GM18526 (cell line): Measurements from ENCODE around the gene DNAJC5.

ENCODE experiments used
- POLR2A ChIP-seq: IDR thresholded peaks from 3 replicates; pipeline ENCODE4 v1.6.1; 2011; ENCODE audit not compliant: insufficient read length; ENCODE audit errors: extremely low read depth

The DNAJC5 gene

DNA sequence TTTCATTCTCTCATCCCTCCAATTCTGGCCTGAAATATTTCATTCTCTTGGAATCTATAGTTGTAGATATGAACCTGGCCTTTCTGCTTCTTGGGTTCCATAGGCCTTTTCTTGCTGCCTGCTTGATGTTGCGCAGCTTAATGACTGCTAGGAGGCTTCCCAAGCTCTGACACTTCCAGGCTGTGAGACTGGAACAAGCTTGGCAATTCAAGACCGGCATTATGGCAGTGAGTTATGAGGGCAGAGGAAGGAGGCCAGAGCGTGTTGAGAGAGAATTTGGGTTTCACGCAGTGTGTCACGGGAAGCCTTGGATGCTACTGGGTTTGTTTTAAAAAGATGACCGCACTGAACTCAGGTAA, 948 bp upstream of the DNAJC5 start:
- no peak for TF ChIP-seq POLR2A

DNA sequence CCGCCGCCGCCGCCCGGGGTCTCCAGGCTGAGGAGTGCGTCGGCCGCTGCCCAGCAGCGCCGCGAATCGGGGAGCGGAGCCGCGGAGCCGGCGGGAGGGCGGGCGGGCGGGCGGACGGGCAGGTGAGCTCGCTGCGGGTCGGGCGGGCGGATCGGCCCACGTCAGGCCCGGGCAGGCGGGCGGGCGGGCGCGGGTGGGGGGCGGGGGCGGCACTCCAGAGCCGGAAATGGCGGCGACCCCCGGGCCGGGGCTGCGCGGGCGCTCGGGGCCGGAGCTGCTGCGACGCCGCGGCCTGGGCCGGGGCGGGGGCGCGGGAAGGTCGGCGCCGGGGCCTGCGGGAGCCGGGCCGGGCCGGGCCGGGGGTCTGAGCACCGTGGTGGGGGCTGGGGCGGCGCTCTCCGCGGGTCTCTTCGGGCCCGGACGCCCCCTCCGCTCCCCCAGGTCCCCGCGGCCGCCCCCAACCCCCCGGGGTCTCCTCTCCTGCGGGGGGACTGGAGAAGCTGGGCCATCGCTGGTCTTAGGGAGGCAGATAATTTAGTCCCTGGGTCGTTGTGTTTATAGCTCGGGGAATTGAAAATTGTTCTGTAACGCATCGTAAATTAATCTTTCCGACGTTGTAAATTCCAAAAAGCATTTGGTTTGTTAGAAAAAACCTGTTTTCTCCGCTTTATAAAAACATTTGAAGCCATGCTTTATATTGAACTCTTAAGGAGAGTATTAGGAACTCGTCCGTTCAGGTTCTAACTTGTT, 451 bp downstream of the DNAJC5 start:
- TF ChIP-seq POLR2A, result no peak

DNA sequence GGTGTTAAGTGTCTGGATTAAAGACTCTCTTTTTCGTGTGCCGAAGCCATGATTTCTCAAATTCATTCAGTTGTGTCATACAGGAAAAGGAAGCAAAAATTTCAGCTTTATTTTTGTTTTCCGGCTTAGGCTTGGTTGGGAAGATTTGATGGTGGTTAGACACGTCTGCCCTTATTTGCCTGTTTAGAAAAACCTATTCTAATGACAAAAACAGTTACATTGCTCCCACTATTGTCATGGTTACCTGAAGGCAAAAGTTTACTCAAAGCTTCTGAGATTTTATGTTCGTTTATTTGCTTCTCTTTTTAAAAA, 982 bp downstream of the DNAJC5 start:
- TF ChIP-seq POLR2A, result no peak

DNA sequence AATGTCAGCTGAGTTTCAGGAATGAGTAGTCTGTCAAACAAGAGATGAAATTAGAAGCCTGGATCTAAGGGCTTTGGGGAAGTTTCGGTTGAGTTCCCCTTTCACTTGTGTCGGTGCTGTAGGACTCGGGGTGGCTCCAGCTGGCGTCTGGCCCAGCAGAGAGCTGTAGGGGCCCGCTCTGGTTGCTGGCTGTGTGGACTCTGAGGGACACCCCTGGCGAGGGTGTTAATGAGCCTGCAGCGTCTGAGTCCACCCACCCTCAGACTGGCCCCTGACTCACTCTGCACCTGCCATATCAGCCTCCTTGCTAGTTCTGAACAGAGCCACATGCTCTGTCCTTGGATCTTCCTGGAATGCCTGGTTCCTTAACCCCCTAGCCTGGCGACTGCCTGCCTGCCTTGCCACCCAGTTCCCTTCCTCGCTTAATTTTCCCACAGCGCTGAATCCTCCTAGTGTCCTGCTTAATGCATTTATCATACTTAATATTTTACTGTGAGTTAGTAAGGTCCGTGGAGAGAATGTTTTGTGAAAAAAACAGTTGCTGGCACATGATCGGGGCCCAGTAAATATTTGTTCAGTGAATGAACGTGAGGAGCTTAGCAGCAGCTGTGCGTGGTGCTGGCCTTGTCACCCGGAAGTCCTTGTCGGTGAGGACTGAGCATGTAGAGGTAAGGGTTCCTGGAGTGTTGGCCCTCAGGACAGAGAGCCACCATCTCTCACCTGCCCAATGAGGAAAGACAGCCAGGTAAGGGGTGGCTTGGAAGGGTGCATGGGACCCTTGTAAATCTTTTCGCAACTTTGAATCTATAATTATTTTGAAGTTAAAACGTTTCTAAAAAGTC, 1.6 kb downstream of the DNAJC5 start:
- TF ChIP-seq POLR2A, result no peak

DNA sequence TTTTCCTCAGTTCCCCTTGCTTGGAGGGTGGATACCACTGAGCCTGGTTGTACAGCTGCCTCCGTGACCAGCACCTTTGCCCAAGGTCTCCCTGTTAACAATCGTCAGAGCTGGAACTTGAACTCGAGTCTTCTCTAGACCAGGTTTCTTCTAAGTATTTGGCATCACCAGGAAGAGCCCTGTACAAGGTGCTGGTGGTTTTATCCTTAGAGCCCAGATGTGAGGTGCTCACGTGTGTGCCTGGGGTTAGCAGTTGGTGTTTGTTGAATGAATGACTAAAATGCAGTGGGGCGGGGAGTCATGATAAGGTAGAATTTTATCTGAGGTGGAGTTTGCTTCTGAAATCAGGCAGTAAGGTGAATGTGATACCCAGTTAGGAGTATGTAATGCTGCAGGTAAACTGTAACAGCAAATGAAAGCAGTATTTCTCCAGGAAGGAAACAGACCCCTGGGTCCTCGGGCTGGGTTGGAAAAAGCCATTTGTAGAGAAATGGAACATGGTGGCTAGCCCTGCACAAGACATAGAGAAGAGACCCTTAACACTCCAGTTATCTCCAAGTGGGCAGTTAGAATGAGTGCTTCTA, 3.1 kb downstream of the DNAJC5 start:
- no peak for TF ChIP-seq POLR2A

DNA sequence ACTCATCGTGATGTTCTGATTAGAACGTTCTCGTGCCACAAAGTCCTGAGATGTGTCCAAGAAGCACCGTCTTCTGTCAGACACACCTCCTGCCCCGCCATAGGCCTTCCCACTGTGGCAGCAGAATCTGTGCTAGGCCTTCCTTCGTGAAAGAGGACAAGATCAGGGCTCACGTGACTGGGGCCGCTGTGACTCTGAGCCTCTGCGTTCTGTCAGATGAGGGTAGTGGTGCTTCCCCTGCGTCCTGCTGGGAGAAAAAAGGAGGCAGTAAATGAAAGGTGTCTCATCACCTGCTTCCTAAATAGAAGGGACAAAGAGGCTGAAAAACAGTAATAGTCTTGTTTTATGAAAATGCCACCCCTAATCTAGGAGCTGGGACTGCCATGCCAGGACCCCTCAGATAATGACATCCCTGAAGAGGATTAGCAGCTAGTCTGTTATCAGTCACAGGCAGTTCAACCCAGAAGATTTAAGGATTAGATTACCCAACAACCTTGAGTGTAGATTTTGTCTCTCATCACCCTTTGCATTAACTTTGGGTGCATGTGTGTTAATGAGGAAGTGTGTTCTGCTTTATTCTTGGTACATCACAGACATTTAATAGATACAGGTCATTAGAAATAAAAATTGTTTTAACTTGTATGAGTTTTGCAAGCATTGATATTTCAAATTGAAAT, 4.1 kb downstream of the DNAJC5 start:
- TF ChIP-seq POLR2A, result no peak

DNA sequence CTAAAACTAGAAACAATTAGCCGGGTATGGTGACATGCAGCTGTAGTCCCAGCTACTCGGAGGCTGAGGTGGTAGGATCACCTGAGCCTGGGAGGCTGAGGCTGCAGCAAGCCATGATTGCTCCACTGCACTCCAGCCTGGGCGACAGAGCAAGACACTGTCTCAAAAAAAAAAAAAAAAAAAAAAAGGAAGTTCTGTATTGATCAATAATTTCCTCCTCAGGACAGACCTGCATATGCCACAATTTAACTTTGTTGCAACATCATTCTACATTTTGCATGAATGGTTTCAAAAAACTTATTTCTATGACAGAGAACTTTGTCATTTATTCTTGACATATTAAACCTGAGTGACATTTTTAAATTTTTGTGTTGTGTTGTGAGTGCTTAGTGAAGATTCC, 5.5 kb downstream of the DNAJC5 start:
- TF ChIP-seq POLR2A, result no peak

DNA sequence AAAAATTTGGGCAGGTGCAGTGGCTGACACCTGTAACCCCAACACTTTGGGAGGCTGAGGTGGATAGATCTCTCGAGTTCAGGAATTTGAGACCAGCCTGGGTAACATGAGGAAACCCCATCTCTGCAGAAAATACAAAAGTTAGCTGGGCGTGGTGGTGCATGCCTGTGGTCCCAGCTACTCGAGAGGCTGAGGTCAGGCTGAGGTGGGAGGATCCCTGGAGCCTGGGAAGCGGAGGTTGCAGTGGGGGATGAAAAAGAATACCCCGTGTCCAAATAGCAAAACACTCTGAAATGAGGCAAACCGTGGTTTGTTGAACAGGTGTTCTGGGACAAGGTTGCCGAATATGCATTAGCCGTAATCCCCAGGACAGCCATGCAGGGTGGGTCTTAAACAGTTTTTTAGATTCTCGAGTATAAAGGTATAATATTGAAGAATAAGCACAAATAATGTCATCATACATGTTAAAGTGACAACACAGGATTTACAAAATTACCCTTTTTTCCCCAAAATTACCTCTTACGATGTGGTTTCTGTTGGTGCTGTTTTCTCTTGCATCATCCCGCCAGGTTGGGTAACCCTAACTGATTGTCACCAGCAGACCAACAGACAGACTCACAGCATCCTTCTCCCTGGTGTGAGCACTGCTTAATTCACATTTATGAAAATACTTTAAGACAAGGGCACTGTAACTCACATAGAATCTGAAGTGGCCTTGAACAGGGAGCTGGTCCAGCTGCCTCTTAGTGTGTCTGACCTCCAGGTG, 9.1 kb downstream of the DNAJC5 start:
- TF ChIP-seq POLR2A, result no peak

DNA sequence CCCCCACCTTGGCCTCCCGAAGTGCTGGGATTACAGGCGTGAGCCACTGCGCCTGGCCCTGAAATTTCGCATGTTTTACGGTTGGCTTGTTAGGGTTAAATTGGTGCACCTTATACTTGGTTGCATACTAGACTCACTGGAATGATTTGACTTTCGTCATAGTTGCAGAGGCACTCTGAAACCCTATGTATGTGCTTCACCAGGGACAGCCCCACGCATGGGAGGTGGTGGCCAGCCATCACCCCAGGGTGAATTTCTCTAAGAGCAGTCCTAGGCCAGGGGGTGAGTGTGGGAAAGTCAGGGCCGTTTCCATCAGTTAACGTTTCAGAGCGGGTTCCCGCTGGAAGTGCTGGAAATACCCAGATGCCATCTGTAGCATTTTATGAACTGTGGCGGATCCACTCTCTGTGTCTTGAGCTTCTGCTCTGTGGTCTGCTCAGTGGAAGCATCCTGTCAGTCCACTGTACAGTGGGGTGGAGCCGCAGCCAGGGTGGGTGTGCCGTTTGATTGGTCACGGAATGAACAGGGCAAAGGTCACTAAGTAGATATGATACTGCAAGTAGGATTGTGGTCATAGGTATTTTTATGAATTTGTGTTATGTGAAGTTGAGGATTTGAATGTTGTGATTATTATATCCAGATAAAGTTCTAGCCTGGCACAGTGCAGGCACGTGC, 13.2 kb downstream of the DNAJC5 start:
- no peak for TF ChIP-seq POLR2A

DNA sequence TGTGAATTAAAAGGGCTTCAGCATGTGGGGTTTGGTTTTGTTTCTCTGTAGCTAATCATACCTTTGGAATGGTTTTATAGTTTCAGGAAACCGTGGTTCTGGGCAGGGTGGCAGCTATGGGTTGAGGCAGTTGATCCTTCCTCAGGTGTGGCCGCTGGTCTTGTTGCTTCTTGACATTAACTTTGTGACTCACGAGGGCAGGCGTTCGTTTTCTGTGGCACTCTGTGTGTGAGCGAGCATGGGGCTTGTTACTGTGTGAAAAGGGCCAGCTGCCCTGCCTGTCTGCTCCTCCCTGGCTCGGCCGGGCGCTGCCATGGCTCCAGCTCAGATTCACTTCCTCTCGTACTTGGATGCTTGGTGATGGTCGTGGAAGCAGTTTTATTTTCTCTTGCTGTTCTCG, 16.2 kb downstream of the DNAJC5 start:
- TF ChIP-seq POLR2A, result no peak

DNA sequence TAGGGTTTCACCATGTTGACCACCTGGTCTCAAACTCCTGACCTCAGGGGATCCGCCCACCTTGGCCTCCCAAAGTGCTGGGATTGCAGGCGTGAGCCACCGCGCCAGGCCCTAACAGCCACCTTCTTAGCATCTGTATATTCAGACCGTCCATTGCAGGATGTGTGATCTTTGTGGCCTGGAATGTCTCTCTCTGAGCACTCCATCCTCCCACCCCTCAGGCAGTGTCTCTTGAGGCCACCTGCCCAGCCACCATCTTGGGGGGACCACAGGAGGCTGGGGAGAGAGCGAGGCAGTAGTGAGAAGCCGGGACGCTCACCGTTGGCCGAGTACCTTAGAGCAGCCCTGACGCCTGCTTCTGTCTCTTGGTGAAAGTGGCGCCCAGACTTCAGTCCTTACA, 18.8 kb downstream of the DNAJC5 start:
- no peak for TF ChIP-seq POLR2A

DNA sequence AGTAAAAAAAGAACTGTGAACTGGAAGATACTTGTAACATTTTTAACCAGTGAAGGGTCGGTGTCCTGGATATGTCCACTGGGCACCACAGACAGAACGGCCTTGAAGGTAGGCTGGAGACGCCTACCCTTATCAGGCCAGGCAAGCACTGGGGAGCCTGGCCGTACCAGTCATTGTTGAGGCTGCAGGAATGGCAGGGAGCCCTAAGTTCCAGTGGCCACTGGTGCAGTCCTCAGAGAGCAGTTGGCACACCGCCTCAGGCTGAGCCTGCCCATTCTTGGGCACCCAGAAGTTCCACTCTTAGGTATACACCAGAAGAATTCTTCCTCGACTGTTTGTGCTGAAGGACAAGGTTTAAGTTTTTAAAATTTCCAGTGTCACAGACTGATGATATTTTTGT, 20.5 kb downstream of the DNAJC5 start:
- no peak for TF ChIP-seq POLR2A

DNA sequence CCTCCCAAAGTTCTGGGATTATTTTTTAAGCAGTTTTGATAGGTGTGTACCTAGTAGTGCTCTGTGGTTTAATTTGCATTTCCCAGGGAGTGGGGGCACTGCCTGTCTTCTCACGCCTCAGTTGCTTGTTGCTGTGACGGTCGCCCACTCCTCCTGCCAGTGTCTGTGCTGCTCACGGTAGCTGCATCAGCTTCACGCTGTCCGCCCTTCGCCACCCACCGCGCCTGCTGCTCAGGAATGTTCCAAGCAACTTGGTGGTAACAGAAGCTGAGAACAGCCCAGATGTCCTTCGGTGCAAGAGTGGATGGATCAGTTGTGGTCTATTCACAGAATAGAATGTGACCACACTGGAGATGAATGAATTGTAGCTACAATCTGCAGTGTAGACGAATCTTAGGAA, 22.9 kb downstream of the DNAJC5 start:
- TF ChIP-seq POLR2A, result no peak

DNA sequence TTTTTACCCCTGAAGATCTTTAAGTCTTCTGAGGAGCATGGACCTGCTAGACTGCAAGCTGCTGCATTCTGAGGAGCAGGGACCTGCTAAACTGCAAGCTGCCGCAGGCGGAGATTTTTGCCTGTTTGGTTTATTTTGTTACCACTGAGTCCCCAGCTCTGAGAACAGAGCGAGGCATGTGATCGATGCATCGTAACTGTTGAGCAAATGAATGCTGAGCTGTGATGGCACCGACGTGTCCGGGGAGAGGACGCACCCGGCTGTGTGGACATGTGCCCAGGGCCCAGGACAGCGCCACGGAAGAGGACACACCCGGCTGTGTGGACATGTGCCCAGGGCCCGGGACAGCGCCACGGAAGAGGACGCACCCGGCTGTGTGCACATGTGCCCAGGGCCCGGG, 24.2 kb downstream of the DNAJC5 start:
- TF ChIP-seq POLR2A, result no peak

DNA sequence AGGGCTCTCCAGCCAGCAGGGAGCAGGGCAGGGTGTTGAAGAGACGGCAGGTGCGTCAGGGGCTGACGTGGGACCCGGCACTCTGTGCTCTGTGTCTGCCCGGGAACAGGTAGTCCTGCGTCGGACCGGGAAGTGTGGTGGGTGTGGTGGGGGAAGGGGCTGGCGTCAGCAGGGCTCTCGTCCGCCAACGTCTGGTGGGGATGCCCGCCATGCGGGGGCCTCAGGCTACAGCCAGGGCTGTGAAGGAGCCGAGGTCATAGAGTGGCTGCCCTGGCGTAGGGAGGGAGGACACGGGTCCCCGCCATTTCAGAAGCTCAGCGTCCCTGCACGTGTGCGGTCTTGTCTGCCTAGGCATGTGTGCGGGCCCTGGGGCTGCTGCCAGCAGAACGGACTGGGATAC, 25.3 kb downstream of the DNAJC5 start:
- no peak for TF ChIP-seq POLR2A
